Colonic mucosa (tissue), 4 donors: ENCODE data around the gene DNAH10. TPM values are rescaled to one million over a fixed set of nuclear protein-coding genes. Genes with fewer than 3 reads are reported as not detected.

Experiments used
- DNase-seq: peaks from one replicate; pipeline ENCODE4 v3.0.0-alpha.2; 2020
- H3K27ac ChIP-seq: fragments of 200-600 bp; one replicate; pipeline ENCODE4 v1.8.0; 2021
- H3K27me3 ChIP-seq: fragments of 200-600 bp; one replicate; pipeline ENCODE4 v1.8.0; 2021
- H3K36me3 ChIP-seq: fragments of 200-600 bp; one replicate; pipeline ENCODE4 v1.8.0; 2021
- H3K4me1 ChIP-seq: fragments of 200-600 bp; one replicate; pipeline ENCODE4 v1.8.0; 2021; ENCODE audit warnings: mild to moderate bottlenecking
- H3K4me3 ChIP-seq: fragments of 200-600 bp; one replicate; pipeline ENCODE4 v1.8.0; 2021
- H3K9ac ChIP-seq, 2 donors: one replicate each; pipeline ENCODE4 v1.7.0; 2013; ENCODE audit warnings: control low read depth in 2 of 2, low read depth in 2 of 2, low read length in 2 of 2
- H3K9me3 ChIP-seq: fragments of 200-600 bp; one replicate; pipeline ENCODE4 v1.8.0; 2021
- CTCF ChIP-seq: fragments of 200-600 bp; IDR thresholded peaks from one replicate; pipeline ENCODE4 v1.8.0; 2022; ENCODE audit warnings: antibody characterized with exemption, mild to moderate bottlenecking
- intact Hi-C: fragments of 100-400 bp; cut with DNase I; formaldehyde crosslinking; loops from one replicate; pipeline ENCODE4 v1.14.1; 2022
- total RNA-seq, 2 donors: library from RNA; stranded (reverse); fragmentation: NEBNext Ultra II Directional in 1 of 2; extraction: Animal tissue kit (Norgen Biotek cat#: 25700) in 1 of 2; gene quantifications; one replicate each; pipeline ENCODE4 v1.2.1, GENCODE V29; 2021
- donor health status: healthy.
- donor health status: DM: no; HTN: no; CAD: no.
- donor health status: DM: no; HTN: no; CAD: no.

Gene DNAH10
- total RNA-seq, 2 donors from 2014 or later: 0.32 to 0.35 TPM

DNA sequence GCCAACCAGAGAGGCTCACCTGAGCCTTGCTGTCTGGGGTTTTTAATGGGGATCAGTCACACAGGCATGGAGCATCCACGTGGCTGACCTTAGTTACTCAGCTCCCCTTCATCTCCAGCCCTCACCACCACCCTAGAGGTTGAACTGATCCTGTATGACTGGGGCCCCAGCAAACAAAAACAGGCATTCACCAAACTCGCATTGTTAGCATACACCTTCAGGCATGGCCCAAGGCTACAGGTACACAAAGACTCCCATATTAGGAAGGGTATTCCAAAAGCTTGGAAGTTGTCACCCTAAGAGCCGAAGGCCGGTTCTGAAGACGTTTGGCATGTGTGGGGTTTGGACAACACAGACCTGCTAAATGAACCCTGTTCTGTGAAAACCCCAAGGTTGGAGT is 10.0 kb downstream of the DNAH10 start:
- Histone ChIP-seq H3K4me1 (no peaks in the 10 kb centered on the region), H3K27me3 (no peaks in the 10 kb centered on the region), H3K9ac (no peak overlapping the region), H3K27ac (no peak overlapping the region), H3K9me3 (no peaks in the 10 kb centered on the region), H3K4me3 (no peak overlapping the region), H3K36me3 (no peaks in the 10 kb centered on the region)
- intact Hi-C loops: no loop called here
- DNase-seq: no peak
- no peak for TF ChIP-seq CTCF

GRCh38 chr12:123773375-123773774 is 11.3 kb downstream of the DNAH10 start:
- Histone ChIP-seq H3K27ac (no peak overlapping the region), H3K4me3 (no peak overlapping the region), H3K4me1 (no peaks in the 10 kb centered on the region), H3K9me3 (no peaks in the 10 kb centered on the region), H3K36me3 (no peaks in the 10 kb centered on the region), H3K9ac (no peak overlapping the region), H3K27me3 (no peaks in the 10 kb centered on the region)
- intact Hi-C loops: no loop called here
- no peak for TF ChIP-seq CTCF
- no peak for DNase-seq

DNA sequence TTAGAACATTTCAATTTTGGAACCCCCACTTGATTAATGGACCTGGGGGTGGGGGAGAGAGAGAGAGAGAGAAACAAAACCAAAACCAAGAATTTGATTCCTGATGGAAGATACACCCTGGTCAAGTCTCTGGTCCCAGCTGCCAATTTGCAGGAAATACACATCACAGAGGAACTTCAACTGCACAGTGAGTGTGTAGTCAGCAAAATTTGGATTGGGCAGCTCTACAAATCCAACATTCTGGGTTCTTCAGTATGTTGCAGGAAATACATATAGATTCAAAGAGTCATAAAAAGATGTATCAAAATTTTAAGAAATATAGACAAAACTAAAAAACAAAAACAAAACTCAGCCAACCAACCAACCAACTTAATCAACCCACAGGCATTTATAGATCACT is 17.4 kb downstream of the DNAH10 start:
- intact Hi-C loops: no loop called here
- TF ChIP-seq CTCF: no peak
- DNase-seq: no peak
- Histone ChIP-seq H3K36me3 (no peaks in the 10 kb centered on the region), H3K27ac (no peak overlapping the region), H3K4me3 (no peak overlapping the region), H3K9me3 (no peaks in the 10 kb centered on the region), H3K4me1 (no peaks in the 10 kb centered on the region), H3K9ac (no peak overlapping the region), H3K27me3 (no peaks in the 10 kb centered on the region)

DNA sequence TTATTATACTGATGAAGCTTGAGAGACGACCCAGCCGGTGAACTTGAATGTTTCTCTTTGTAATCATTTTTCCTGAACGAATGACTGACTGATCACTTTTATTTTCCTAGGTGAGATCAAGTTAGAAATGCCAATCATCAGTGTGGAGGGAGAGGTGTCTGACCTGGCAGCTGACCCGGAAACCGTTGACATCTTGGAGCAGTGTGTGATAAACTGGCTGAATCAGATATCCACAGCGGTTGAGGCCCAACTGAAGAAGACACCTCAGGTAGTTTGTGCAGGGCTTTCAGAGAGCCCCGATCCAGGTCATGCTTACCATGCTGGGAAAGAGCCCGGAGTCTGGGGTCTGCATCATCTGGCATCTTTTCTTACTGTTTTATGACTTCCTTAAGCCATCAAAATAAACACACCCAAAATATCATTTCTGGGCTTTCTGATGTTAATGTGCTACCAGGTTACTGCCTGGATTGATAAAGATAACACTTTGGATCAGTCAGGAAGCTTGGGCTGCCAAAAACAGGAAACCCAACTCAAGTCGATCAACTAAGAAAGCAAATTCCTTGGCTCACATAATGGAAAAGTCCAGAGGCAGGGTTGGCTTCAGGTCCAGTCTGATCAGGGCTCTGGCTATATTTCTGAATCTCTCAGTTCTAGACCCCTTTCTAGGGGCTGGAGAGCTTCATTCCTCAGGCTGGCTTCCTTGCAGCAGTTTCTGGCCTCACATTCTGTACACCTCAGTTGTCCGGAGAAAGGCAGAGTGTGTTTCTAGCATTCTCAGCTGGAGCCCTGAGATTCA is 21.1 kb downstream of the DNAH10 start:
- Histone ChIP-seq H3K36me3 (no peaks in the 10 kb centered on the region), H3K9me3 (no peaks in the 10 kb centered on the region), H3K27ac (no peak overlapping the region), H3K4me1 (no peaks in the 10 kb centered on the region), H3K27me3 (no peaks in the 10 kb centered on the region), H3K4me3 (no peak overlapping the region), H3K9ac (no peak overlapping the region)
- no peak for TF ChIP-seq CTCF
- DNase-seq: no peak
- intact Hi-C loops: no loop called here

- DNase-seq: no peak
- Histone ChIP-seq H3K27me3 (no peaks in the 10 kb centered on the region), H3K9ac (no peak overlapping the region), H3K4me1 (no peaks in the 10 kb centered on the region), H3K27ac (no peak overlapping the region), H3K4me3 (no peak overlapping the region), H3K9me3 (no peaks in the 10 kb centered on the region), H3K36me3 (no peaks in the 10 kb centered on the region)
- TF ChIP-seq CTCF: no peak
- intact Hi-C loops: no loop called here
Observed at GRCh38 chr12:123787466-123787865, 25.4 kb downstream of the DNAH10 start.
